HG03558 (cell line): Measurements from ENCODE around the gene DMGDH.

Experiments used
- ATAC-seq: cut with Tn5 transposase; IDR thresholded peaks from one replicate; pipeline ENCODE4 v1.9.1; 2021; ENCODE audit warnings: moderate number of reproducible peaks; ENCODE audit not compliant: unreplicated experiment; ENCODE audit errors: extremely low read depth

Gene DMGDH

GRCh38 chr5:79020861-79021561, 48.5 kb downstream of the DMGDH start:
- ATAC-seq: no peak

GRCh38 chr5:79014631-79015030, 54.8 kb downstream of the DMGDH start:
- ATAC-seq: no peak

- no peak for ATAC-seq
Observed at GRCh38 chr5:79011869-79012268, 57.6 kb downstream of the DMGDH start.

GRCh38 chr5:79011219-79011836, 58.1 kb downstream of the DMGDH start:
- ATAC-seq: no peak

- no peak for ATAC-seq
Observed at GRCh38 chr5:79008362-79008761, 61.1 kb downstream of the DMGDH start.

GRCh38 chr5:79007872-79008271, 61.6 kb downstream of the DMGDH start:
- ATAC-seq: no peak

GRCh38 chr5:79005936-79006631, 63.4 kb downstream of the DMGDH start:
- ATAC-seq: no peak

GRCh38 chr5:79005151-79005550, 64.3 kb downstream of the DMGDH start:
- no peak for ATAC-seq

GRCh38 chr5:79002374-79002773, 67.1 kb downstream of the DMGDH start:
- ATAC-seq: no peak

- ATAC-seq: no peak
Observed at GRCh38 chr5:79001471-79001870, 68.0 kb downstream of the DMGDH start.

- ATAC-seq: no peak
Observed at GRCh38 chr5:78997090-78997489, 72.4 kb downstream of the DMGDH start.

- no peak for ATAC-seq
Observed at GRCh38 chr5:78995521-78996007, 73.9 kb downstream of the DMGDH start.

GRCh38 chr5:78993165-78993564, 76.3 kb downstream of the DMGDH start:
- no peak for ATAC-seq

- no peak for ATAC-seq
Observed at GRCh38 chr5:78992146-78992545, 77.3 kb downstream of the DMGDH start.

GRCh38 chr5:78989080-78989479, 80.4 kb downstream of the DMGDH start:
- ATAC-seq: no peak

- peak; percentile 28 for ATAC-seq
Observed at GRCh38 chr5:78985725-78986223, 83.7 kb downstream of the DMGDH start.

- ATAC-seq: peak; percentile 21
Observed at GRCh38 chr5:78985116-78985724, 84.3 kb downstream of the DMGDH start, which contains the start of gene ARSB. Gene ARSB, minus strand, starts transcription at chr5:78985310. Its CDS starts 62 bp downstream, at chr5:78985248.

- peak; percentile 48 for ATAC-seq
Observed at GRCh38 chr5:78984439-78985115, 84.9 kb downstream of the DMGDH start.

- no peak for ATAC-seq
Observed at GRCh38 chr5:78983601-78984438, 85.7 kb downstream of the DMGDH start.
